GM18508 (cell line): Measurements from ENCODE around the gene TIPARP.

Experiments used
- ATAC-seq: cut with Tn5 transposase; IDR thresholded peaks from one replicate; pipeline ENCODE4 v1.9.1; 2021; ENCODE audit warnings: moderate number of reproducible peaks; ENCODE audit not compliant: insufficient read depth, unreplicated experiment

Gene TIPARP, protein sequence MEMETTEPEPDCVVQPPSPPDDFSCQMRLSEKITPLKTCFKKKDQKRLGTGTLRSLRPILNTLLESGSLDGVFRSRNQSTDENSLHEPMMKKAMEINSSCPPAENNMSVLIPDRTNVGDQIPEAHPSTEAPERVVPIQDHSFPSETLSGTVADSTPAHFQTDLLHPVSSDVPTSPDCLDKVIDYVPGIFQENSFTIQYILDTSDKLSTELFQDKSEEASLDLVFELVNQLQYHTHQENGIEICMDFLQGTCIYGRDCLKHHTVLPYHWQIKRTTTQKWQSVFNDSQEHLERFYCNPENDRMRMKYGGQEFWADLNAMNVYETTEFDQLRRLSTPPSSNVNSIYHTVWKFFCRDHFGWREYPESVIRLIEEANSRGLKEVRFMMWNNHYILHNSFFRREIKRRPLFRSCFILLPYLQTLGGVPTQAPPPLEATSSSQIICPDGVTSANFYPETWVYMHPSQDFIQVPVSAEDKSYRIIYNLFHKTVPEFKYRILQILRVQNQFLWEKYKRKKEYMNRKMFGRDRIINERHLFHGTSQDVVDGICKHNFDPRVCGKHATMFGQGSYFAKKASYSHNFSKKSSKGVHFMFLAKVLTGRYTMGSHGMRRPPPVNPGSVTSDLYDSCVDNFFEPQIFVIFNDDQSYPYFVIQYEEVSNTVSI

DNA sequence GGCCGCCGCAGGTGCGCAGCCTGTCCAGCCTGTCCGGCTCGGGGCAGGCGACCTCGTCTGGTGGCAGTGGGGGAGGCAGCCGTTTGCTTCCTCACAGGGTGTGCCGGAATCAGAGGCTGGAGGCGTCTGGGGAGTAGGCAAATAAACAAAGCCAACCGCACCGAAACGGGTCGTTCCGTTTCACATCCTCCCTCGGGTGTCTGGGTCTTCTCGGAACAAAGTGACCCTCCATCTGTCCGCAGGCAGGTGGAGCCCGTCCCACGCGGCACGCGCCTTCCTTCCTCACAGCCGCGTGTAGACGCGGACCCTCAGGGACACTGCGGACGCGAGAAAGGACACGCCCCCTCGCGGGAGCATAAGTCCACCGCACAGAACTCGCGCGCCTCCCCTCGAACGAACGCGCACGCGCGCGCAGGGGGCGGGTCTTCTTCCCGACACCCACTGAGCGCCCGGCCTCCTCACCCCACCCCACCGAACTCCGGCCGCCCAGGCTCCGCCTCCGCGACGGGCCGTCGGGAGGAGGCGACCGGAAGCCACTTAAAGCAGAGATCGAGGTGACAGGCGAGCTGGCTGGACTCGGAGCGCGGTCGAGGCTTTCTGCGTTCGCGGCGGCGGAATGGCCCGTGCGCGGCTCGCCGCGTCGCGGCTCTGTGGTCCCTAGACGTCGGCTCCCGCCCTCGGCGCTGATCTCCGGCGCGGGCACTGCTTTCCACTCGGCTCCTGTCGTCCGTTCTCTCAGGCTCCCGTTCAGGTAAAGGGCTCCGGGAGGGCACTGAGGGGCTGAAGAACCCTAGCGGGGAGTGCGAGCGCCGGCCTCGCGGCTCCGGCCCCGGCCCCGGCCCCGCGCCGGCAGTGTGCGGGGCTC, at the start of gene TIPARP:
TIPARP (plus strand) TSS at position 545 of the 865 bp plus-strand sequence. CDS start 3,108 bp downstream, outside the sequence.
- ATAC-seq, result peak; percentile 70

DNA sequence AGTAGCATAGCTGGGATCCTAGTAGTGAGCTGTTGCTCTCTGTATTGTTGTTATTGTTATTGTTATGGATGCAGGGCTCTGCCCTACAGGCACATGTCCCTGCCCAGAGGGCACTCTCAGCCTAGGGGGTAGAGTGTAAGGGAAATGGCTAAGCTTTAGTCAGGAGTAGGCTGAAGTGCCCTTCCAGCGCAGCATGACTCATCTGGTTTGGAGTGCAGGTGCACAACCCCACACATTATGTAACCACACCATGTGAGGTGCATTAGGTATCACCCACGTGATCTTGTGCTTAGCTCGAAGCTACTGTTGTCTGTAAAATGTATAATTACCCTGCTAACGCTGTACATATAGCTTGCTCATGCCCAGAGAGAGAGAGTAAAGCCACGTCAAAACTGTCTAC, 48.3 kb upstream of the TIPARP start:
- no peak for ATAC-seq

DNA sequence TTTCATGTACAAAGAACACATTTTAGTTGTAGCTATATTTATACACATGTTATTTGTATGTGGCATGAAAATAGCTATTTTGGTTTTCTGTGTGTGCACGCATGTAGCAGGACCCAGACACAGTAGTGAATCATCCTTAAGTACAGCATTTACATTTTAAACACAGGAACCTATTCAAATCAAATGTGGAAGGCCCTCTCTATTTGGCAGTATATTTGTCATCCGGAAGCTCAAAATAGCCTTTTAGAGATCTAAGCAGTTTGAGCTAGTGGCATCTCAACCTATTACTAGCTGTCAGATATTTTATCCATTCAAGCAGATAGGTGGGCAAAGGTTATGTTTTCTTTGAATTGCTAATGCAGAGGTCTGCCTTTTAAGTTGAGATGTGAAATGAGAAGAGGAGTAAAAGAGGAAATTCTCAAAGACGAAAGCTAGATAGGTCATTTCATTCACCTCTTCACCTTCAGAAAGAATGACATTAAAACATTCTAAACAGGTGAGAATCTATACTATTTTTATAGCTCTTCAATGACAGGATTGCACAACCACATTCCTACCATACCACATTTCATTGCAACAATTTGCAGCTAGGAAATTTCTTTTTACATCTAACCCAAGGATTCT, 46.3 kb upstream of the TIPARP start:
- ATAC-seq, result no peak

DNA sequence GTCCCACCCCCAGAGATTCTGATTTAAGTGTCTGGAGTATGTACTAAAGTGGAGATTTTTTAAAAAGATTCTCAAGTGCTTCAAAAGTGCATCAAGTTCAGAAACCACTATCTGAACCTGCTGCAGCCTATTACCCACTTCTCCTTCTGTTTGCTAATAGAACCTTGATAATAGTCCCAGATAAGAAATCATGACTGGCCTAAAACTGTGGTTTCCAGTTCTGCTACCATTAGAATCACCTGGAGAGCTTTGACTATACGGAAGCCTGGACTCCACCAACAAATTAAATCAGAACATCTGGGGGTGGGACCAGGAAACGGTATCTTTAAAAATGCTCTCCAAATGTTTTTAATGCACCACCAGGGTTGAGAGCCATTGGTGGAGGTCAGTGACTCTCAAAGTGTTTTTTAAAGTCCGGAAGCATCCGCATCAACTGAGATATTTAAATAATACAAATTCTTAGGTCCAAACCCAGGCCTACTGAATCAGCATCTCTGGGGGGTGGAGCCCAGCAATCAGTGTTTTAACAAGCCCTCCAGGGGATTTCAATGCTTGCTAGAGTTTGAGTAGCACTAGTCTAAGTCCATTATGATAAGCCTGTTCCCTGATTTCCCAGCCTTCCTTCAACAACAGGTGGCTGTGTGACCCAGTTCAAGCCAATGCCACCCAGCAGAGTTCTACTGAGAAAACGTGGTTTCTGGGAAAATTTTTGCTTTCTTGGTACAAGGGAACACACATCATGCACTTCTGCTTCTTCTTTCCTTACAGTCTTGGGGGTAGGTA, 45.4 kb upstream of the TIPARP start:
- ATAC-seq, result no peak

DNA sequence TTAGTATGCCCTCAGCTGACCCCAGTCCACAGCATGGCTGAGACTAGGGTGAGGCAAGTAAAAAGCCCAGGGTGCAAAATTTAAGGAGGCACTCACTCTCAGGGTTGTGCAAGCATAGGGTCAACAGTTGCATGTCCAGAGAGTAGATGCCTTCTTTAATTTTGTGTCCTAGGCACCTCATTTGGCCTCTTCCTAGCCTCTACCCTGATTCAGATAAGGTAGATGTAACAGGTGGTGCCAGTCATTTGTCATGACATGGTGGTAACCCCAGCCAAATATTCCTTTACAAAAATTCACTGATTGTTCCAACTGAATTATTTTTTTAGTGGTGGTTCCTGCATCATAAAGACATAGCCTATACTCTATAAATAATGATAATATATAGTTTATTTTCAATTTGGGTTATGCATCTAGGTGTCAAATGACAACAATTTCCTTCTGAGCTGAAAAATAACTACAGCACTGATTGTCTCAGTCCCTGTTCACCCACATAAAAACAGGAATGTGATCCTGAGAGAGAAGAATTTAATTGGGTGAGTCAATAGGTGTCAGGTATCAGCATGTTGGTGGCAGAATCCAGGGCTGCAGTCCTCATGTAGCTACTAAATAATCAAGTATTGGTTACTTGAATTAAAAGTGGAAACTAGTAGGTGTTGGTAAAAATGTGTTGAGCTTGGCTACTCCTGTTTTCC, 44.2 kb upstream of the TIPARP start:
- no peak for ATAC-seq

DNA sequence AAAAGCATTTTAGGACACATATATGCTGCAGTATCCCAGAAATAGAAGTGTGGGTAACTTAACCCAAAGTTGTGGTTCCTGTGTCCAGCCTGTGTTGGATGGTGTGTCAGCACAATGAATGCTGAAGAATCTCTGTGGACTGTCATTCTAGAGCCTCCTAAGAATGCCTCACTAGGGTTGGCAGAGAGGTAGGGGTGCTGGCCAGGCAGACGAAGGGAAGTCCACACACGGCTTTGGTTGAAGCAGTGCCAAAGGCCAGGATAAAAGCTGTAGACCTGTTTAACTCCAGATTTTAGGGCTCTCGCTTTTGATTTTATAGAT, 43.7 kb upstream of the TIPARP start:
- ATAC-seq, result no peak

DNA sequence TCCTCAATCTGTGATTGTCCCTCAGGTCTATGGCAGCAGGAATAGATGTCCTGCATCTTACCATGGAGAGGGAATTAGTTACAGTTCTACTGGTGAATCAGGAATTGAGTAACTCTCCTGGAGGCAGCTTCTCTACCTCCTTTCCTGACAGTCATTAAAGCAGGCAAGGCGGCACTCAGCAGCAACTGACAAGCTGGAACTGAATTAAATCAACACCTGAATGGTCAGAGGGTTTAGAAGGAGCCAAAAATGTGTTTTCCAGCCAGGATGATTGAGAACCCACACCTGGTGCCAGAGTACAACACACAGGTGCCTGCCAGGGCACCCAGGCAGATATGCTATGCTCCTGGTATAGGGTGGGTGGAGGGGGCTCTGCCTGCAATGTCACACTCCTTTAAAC, 43.1 kb upstream of the TIPARP start:
- no peak for ATAC-seq

DNA sequence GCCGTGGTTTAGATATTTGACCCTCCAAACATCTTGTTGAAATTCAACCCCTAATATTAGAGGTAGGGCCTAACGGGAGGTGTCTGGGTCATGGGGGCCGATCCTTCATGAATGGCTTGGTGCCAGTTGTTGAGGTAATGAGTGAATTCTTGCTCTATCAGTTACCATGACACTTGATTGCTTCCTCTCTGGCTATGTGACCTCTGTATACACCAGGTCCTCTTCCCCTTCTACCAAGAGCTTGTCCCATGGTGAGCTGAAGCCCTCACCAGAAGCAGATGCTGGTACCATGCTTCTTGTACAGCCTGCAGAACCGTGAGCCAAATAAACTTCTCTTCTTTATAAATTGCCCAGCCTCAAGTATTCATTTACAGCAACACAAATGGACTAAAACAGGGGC, 41.8 kb upstream of the TIPARP start:
- no peak for ATAC-seq

DNA sequence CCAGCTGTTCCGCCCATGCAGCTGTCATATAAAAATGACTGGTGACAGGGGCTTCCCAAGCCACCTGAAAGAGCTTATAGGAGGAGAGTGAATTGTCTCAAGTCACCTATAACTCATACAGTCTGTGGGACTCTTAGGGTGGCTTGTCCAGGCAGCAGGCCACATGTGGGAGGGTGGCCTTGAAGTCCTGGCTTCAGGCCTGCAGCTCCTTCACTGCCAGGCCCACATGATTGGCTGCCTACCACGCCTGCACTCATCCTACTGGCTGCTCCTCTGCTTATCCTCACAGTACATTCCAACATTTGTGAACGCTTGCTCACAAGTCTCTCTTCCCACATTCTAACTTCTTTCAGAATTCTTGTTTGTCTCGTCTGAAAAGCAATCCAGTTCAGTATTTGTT, 41.1 kb upstream of the TIPARP start:
- ATAC-seq, result no peak

DNA sequence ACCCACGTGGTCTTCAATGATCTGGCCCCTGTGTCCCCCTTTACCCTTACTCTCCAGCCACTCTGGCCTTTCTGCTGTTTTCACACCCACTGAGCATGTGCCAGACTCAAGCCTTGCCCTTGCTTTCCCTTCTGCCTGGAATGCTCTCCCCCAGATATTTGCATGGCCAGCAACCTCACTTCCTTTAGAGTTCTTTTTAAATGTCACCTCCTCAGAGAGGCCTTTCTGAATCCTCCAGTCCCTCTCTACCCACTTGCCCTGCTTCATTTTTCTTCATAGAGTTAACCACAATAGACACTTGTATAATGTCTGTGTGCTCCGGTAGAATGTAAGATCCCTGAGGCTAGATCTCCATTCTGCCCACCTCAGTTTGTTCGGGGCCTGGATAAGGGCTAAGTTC, 39.4 kb upstream of the TIPARP start:
- no peak for ATAC-seq

DNA sequence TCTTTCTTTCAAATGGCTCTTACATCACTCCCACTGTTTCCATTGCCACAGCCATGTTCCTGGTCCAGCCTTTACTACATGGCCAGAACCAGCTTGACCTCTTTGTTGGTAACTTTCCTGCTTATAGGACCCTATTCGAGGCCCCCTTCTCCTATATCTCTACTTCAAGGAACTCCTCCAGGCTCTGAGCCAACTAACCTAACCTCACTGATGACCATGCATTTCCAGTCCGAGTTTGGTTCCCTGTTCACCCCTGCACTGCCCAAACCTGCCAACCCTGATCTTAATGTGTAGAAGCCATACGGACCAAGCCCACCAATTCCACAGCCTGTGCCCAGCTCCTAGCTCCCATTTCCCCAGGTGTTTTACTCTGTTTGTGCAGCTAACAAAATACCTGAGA, 38.4 kb upstream of the TIPARP start:
- ATAC-seq, result no peak

DNA sequence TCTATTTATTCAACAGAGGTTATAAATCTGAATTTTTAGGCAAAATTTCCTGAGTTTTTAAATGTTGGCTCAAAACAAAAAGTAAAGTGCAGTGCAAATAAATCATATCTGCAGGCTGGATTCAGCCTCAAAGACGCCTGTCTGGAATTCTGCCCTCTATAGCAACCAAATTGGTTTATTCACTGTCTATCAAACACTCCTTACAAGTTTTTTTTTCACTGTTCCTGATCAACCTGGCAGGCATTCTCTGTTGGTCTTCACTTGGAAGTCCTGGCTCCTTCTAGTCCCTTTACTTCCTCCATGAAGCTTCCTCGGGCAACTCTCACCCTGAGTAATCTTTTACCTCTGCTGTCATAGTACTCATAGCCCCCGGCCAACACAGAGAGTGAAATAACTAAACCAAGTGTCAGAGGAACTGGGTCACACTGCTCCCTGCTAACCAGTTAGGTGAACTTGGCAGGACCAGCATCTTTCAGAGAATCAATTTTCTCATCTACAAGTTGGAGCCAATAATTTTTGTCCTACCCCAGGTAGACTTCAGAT, 36.8 kb upstream of the TIPARP start:
- no peak for ATAC-seq

DNA sequence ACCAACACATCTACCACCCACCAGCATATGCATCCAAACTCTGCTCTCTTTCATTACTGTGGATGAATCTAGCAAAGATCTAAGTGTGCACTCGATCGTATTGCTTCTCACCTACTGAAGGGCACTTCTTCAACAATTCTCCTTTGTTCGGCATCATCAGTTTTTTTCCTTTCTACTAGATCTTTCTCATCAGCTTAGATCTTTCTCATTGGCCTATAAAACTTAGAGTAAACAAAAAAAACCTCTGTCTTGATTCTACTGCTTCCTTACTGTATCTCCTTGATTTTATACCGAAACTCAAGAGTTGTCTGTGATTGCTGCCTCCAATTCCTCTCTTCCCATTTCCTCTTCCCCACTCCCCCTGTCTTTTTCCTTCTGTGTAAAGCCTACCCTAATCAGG, 36.1 kb upstream of the TIPARP start:
- no peak for ATAC-seq

DNA sequence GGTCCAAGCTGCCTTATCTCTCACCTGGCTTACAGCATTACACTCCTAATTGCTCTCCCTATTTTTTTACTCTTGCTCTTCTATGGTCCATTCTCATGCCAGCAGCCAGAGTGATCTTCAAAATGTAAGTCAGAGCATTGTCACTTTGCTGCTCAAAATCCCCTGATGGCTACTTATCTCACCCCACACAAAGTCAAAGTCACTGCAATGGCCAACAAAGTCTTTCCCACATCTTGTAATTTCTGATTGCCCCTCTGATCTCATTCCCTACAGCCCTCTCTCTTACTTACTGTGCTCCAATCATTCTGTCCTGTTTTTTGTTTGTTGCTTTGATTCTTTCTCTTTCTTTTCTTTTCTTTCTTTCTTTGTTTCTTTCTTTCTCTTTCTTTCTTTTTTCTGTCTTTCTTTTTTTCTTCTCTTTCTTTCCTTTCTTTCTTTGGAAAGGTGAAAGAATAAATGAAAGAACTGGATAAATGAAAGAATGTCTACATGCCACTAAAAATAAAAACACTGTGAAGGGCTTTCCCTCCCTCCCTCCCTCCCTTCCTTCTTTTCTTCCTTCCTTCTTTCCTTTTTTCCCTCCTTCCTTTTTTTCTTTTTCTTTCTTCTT, 34.9 kb upstream of the TIPARP start:
- ATAC-seq, result no peak

DNA sequence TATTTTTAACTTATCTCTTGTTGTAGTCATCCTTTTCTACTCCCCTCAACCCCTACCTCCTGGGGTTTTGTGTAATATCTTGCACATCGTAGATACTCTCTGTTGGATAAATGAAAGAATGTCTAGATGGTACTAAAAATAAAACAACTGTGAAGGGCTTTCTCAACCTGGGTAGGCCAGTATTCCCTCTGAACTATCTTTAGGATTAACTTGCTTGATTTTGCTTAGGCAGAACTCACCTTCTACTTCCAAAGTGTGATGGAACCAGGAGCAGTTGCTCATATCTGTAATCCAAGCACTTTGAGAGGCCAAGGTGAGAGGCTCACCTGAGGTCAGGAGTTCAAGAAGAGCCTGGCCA, 32.8 kb upstream of the TIPARP start:
- no peak for ATAC-seq

DNA sequence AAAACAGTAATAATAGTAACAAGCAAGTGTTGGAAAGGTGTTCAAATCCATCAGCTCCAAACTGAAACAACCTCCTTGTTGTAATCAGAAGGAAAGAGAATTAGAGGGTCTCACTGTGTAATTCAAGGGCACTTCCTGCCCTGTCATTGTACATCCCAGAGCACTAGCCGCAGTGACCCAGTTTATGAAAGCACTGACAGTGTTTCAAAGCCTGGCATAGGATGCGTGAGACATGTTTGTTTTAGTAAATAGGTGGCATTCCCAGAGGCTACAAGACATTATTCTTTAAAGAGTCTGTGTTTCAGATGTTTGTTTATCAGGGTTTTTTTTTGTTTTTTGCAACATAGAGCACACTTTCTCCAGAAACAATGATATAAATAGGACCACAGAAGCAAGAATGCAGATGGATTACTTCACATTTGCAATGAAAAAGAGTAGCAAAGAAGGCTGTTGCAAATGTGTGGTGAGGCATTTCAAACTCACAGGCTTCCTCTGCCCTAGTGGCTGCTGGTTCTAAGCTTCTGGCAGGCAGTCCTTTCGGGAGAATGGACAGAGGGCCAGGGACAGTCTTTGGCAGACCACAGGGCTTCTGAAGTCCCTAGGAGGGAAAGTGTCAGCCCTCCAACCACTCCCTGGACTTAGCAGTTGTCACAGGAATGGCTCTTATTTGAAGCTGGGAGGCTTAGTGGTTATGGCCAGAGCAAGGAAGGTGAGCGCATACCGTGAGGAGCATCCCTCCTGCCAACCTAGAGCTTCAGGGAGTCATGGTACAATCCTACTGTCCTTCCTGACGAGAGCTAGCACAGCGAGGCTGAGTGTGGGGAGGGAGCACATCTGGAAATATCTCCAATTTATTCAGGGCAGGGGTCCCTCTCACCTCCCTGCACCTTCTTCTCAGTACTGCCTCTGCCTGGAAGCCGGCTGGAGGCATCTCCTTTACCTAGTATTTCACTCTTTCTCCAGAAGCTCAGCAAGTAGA, 31.4 kb upstream of the TIPARP start:
- ATAC-seq, result no peak

DNA sequence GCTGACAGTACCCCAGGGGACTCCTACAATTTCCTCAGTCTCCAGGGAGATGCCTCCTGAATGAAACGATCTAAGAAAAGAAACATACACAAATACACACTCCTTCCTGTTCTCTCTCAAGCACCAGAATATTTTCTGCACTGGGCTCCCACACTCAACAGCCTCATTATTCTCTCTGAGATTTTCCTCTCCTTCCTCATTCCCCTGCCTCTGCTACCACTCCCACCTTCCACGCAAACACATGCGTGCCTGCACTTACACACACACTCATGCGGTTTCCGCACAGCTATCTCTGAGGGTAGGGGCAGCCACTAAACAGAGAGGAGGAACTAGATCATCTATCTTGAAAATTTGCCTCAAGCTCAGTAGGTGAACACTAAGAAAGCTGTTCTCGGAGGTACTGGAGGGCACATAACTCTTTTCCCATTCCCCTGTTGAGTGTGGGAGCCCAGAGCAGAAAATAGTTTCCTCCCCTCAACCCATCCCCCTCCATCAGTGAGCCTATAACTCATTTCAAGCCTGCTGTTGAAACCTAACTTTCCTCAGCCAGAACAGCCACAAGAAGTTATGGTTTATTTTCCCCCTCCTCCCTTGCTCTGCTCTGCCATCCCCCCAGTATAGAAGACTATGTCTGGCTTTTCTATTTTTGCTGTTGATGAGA, 30.5 kb upstream of the TIPARP start:
- peak; percentile 71 for ATAC-seq
